ENCODE results near the gene NDUFAF8.
"Not testable (repeated sequence)": the region's sequence is repeated elsewhere in the genome, so short reads cannot be mapped to it uniquely, and the experiment has no call there.

Gene NDUFAF8

DNA sequence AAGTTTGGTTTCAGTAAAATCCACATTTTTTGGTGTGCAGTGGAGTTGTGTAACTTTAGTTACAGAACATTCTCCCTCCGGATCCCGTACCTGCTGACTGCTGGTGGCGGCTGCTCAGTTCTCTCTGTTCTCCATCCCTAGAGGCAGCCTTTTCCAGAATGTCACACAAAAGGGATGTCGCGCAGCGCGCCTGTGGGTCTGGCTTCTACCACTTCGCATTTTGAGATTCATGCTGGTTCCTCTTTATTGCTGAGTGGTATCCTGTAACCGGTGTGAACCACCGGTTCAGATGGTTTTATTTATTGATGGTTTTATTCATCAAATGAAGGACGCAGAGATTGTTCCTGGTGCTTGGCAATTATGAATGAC lies 15.4 kb upstream of the NDUFAF8 start:
- no peak for DNase-seq

DNA sequence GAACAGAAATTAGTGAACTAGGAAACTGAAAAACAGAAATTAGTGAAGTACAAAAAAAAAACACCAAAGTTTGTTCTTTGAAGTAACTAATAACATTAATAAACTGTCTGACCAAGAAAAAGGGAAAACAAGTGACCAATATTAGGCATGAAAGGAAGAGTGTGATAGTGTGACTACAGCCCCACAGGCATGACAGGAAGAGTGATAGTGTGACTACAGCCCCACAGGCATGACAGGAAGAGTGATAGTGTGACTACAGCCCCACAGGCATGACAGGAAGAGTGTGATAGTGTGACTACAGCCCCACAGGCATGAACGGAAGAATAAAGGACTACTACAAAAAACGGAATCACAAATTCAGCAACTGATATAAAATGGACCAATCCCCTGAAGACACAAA lies 11.5 kb upstream of the NDUFAF8 start:
- not testable (repeated sequence) for DNase-seq

DNA sequence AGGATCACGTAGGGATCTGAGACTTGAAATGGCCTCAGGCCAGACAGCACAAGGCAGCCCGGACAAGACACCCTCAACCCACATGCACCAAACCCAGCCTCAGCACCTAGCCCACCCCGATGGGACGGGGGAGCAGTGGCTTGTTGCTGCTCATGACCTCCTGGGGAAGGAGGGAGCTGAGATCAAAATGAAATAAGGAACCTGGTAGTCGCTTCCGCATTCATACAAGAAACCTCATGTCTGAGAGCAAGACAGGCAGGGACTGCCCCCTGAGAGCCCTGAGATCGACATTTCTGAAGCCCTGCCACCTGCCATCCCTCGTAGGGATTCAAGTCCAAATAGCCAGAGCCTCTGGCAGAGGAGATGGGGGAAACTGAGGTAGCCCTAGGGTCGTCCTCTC lies 10.7 kb upstream of the NDUFAF8 start:
- DNase-seq = no peak

DNA sequence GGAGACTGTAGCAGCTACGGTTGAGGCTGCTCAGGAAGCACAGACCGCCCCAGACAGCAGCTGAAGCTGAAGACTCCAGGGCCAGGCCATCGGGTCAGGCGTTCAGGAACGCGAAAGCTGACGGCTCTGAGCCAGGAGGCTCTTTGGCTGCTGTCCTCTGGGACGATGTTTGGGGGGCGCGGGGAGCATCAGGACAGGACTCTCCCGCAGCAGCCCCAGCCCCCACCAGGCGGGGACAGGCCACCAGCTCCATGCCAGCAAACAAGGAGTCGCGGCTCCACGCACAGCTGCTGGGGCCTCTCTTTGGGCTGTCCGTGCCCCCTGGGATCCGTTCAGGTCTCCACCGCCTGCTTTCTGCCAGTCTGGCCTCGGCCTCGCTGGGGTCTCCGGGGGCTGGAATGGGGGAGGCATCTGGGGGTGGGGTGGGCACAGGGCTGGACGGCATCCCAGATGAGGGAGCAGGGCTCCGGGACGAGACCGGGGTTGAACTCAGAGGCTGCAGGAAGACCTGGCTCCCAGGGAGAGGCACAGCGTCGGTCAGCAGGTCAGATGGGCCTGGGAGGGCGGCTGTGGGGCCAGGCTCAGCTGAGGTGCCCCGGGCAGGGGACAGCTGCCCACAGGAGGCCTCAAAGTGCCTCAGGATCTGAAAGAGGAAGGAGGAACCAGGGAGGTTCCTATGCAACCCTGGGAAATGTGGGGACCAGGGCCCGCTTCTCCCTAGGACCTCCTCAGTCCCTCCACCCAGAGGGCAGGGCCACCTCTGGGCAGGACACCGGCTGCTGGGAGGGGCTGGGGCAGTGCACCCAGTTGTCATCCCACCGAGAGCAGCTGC lies 10.1 kb upstream of the NDUFAF8 start:
- DNase-seq = no peak

DNA sequence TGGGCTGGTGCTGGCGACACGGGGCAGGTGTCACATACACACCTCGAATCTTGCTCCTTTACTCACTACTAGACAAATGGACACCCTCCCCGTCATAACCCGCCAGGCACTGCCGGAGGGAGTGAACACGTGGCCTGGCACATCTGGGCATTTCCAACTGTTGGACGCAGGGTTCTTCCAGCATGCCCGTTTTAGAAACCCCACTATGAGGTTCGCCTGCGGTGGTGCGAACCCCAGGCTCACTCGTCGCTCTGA lies 9.5 kb upstream of the NDUFAF8 start:
- no peak for DNase-seq

DNA sequence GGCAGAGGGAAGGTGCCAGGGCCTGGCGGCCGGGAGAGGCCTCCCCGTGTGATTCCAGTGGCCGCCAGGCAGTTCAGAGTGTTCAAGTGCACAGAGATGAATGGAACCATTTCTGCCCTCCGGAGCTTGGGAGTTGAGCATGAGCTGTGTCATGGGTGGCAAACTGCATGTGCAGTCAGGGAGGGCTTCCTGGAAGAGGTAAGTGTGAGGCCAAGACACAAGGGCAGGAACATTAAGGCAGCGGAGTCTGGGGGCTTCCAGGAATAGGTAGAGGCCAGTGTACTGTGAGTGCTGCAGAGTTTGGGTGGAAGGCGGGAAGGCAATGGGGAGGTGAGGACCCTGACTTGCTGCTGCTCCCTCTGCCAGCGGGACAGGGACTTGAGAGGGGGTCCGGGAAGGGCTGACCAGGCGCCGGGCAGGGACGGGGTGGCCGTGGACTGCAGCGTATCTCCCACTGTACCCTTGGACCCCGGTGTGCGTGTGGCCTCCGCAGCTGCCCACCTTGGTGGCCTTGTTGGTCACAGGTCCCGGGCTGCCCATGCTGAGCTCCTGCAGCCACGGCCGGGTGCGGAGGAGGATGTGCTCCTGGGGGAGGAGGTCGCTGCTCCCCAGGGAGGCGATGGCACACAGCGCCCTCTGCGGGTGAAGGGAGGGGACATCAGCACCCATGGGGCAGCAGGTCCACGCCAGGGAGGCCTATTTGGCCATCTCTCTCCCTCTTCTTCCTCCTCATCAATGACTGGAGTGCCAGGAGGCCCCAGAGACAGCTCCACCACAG lies 8.9 kb upstream of the NDUFAF8 start:
- peak in 1 of 2 experiments; percentile 27 for DNase-seq

DNA sequence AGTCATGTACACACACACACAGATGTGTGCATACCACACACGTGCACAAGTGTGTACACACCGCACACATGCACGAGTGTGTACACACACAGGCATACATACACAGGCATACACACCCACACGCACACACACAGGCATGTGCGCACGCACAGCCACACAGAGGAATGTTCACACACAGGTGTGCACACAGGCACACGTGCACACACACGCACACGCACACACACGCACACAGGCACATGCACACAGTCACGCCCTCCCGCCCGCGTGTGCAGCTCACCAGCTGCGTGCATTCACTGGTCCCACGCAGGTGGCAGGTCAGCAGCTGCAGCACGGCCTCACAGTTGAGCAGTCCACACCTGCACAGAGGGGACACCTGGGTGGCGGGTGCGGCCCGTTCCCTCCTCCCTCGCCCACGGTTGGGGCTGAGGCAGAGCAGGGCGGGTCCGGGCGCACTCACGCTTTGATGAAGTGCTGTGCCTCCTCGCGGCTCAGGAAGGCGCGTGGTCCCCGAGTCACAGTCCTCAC lies 7.9 kb upstream of the NDUFAF8 start:
- no peak for DNase-seq

DNA sequence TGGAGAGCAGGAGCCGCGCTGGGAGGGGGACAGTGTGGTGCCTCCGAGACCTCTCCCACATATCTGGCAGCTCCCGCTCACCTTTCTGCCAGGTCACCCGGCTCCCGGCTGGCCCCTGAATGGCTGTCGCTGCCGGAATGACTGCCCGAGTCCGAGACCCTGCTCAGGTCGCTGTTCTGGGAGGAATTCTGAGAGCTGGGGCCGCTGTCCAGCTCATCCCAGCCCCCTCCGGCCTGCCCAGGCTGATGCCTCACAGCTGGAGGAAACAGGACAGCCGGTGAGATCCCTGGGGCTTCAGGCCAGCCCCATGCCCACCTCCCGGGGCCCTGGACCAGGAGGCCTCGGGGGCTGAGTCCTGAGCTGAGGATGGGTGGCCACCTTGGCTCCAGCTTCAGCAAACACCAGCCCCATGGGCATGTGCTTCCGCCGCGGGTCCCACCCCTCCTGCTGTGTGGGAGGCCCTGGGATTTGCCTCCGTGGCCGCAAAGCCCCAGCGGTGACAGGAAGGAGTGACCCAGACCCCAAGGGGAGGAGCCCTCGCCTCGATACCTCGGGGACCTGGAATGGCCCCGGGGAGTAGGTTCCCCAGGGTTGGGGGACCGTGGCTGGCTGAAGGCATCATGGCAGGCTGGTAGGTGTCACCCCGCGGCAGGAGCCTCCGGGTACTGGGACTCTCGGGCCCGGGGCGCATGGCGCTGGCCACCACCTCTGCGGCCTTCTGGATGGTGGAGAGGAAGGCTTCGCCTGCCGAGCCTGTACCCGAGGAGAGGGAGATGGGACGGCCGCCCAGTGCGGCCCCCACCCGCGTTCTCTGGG lies 7.1 kb upstream of the NDUFAF8 start:
- DNase-seq = no peak

DNA sequence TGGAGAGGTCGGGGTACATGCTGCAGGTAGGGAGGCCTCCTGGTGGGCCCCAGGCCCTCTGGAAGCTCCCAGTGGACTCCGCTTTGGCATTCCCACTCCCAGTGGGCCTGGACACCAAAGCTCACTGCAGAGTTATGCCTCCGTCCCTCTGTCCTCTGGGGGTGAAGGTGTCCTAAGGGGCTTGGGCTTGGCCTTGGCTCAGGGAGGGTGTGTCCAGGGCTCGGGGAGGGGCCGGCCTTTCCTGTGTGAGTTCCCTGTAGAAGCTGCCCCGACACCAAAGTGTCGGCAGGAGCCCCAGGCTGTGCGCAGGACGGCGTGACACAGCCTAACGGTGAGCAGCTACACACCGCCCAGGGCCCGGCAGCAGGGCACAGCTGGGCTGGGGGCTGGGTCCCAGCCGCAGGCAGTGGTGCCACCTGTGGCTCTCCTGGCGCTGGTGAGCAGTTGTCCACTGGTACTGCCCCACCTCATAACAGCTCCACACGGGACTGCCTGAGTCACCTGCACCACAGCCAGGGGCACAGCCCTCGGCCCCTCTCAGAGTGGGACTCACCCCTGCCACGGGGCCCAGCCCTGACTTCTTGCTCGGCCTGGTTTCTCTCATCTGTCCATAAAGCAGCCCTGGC lies 6.4 kb upstream of the NDUFAF8 start:
- no peak for DNase-seq

DNA sequence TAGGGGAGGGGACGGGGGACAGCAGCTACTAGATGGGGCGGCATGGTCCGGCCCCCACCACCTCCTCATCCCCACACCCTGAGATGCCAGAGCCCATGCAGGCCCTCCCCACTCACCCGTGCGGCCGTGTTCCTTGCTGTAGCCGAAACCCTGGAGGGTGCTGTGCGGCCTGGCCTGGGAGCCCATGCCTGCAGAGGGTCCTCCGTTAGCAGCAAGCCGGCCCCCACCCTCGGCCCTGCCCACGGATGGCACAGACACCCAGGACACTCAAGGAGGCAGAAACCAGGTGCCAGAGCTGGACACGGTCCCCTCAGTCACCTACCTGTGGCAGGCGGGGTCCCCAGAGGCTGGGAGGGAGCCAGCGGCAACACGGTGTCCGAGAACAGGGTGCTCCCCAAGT lies 5.8 kb upstream of the NDUFAF8 start:
- DNase-seq = no peak

DNA sequence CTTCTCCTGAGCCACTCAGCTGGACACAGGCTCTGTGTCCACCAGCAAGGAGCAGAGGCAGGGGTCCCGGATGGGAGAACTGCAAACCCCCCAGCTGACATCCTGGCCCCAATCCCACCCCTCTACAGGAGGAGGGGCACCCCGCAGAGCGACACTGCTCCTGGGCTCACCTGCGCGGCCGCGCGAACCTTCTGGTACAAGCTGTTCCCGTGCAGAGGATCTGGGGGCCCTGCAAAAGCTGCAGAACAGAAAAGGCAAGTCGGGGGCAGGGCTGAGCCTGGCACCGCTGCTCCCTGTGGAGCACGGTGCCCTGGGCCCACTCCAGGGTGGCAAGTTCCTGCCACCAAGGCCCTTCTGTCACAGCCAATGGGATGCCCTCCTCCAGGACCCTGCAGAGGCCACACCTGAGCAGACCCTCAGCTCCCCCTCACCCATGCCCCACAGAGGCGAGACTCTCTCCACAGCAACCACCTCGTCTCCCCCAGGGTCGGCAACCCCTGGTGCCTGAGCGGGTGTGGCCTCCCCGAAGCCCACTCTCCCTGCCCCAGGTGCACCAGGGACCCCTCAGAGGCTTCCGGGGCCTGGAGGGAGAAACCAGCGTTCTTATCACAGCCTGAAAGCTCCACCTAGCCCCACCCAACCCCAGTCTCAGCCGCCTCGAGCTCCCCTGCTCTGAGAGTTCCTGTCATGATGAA lies 5.2 kb upstream of the NDUFAF8 start:
- no peak for DNase-seq

DNA sequence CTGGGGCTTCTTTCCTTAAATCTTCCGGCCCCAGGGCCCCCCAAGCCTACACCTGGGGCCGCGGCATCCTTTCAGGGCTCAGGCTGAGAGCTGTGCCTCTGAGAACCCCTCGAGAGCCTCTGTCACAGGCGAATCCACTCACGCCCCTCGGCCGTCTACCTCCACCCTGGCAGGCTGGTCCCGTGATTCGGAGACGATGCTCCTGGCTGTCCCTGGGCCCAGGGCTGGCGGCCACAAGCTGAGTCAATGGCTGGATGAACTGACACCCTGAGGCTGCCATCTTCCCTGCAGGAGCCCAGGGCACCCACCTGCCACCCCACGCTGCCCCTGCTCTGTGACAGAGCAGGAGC lies 4.6 kb upstream of the NDUFAF8 start:
- DNase-seq = no peak

DNA sequence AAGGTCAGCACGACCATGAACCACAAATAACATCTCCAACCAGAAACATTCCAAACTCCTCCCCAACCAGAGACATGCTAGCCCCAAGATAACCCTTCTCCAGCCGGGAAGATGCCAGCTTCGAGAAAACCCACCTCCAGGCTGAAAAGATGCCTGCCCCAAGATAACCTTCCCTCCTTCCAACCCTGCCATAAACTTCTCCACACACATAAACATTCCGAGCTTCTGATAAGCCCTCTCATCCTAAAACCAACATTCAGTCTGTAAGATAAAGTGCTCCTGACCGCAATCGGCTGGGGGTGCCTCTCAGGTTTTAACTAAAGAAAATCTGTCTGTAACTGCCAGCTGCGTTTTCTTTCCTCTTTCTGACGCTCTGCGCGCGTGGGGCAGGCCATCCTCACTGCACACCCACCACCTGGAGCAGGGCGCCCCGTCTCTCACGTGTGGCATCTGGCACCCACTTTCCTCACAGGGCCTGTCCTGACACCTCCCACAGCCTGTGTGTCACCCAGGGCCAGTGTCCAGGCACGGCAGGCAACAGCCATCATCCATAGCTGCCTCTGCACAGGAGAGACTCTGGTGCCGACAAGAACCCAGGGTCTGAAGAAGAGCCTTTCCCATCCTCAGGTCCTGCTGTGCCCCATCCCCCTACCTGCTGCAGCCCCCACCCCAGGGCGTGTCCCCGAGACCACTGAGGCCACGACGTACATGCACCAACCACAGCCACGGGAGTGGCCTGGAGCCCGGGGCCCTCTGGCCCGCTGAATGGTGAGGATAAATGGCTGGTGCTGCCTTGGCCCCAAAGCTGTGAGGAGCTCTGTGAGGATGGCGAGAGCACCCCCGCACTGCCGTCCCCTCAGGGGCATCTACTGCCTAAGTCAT lies 3.9 kb upstream of the NDUFAF8 start:
- DNase-seq = no peak

DNA sequence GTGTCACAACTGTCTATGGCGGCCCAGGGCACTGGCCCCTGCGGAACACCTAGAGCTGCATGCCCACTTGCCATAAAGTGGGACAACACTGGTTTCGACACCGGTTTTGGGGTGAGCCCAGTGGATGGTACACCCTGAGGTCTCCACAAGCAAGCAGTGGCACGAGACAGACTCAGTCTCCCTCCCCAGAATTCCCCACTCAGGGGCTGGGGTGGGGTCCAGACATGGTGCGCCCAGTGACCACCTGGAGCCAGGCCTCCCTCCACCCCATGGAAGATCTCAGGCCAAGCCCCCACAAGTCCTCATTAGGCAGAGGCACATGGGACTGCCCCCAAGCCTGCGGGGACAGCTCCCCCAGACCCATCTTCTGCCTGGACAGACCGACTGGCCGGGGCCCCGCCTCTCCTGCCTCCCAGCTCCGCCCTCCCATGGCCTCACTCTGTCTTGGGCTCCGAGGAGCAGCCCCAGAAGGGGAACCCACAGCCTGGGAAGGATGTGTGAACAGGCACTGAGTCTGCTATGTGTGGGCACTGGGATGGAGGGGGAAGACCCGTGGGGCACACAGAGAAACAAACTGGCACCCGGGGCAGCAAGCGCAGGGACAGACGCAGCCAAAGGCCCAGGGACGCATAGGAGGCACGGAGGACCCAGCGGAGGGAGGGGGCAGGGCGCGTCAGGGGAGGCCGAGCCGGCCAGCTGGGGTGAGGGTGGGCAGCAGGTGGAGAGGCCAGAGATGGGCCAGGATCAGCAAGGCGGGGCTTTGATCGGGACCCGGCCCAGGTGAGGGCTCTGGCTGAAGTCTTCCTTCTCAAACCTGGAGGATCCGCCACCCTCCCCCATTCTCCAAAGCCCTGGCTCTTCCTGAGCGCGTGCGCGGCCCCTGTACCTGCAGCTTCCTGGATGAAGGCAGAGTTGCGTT lies 3.0 kb upstream of the NDUFAF8 start:
- no peak for DNase-seq

DNA sequence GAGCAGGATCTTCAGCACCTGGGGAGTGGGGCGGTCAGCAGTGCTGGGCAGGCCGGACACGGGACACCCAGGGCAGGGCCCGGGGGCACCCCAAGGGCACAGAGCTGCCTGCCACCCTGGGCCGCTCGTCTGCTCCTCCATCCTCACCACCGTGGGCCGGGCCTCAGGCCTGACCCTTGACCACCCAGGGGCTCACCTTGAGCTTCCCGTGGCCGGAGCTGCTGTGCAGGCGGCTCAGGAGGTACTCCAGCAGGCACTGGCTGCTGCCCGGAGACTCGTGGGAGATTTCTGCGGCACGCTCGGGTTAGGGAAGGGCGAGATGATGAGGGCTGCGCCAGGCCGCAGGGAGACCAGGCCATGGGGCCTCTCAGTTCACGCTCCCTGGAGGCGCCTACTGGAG lies 2.3 kb upstream of the NDUFAF8 start:
- DNase-seq = no peak

DNA sequence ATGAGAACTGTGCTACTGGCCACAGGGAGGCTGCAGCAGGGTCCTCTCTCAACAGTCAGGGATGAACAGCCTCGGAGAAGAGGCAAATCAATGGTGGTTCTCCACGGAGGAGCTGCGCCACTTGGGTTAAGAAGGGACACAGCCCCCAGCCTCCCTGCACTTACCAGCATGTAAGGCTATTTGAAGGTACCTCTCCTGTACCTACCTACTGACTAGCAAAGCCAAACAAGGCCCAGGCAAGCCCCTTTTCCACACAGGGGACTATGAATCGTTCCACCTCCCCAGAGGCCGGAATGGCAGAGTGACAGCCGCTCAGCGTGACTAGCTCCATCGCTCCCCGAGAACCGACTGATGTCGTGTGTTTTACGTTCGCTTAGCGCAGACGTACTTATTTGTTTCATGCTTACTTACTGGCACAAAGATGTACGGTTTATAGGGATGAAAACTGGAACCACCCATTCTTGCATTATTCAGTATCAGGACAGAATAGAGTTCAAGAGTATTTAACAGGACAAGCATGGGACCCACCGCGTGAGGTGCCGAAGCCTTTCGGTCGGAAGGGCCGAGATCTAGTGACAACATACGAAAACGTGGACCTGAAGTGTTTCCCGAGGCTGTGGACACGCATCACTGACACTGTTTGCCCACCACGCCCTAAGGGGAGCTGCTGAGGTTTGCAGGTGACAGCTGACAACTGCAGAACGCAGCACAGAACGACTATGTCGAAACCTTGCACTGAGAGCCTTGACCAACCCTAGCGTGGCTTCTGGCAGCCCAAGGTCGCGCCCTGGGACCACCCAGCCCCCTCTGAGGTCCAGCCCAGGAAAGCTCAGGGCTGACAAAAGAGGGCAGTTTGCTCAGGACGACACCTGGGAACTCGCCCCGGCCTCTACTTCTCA lies 1.3 kb upstream of the NDUFAF8 start:
- no peak for DNase-seq

DNA sequence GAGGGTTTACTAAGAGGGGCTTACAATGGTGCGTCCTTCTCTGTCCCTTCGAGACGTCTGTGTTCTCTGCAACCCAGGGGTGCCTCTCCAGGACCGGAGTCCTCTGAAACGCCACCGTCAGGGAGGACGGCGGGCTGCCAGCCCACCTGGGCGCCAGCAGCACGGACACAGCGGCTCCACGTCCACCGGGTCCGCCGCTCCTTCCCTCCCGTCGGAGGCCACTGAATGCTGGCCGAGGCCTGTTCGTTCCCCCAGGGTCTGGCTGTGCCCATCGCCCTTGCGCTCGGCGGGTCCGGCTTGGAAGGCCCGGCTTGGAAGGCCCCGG lies 666 bp upstream of the NDUFAF8 start:
- DNase-seq = no peak

DNA sequence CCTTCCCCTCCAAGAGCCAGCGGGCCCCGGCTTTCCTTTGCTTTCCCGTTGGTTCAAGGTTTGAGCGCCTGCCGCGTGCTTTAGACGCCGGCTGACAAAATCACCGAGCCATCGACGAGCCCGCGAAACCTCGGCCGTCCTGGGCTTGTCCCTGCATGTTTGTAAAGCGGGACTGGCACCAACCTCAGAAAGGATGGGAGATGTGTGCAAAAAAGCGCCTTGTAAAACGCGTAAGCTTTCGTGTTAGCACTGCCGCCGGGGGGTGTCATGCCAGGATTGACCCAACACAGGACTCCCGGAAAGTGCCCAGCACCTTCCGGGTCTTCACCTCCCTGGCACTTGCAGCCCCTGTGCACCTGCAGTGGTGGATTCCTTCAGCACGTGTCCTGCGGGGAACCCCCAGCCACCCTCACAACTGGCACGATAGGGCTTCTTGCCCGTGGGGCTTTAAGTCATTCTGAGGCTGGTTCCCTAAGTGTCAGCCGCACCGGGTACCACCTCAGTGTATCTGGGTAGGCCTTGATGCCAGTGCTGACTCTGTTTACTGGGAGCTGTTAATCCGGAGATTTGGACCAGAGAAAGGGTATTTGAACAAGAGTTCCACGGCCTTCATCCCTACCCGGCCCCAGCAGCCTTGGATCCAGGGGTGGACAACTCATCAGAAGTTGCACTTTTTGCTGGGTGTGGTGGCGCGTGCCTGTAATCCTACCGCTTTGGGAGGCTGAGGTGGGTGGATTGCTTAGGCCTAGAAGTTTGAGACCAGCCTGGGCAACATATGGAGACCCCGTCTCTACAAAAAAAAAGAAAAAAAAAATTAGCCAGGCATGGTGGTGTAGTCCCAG lies 817 bp downstream of the NDUFAF8 start:
- DNase-seq = peak; percentile 55 to 63

DNA sequence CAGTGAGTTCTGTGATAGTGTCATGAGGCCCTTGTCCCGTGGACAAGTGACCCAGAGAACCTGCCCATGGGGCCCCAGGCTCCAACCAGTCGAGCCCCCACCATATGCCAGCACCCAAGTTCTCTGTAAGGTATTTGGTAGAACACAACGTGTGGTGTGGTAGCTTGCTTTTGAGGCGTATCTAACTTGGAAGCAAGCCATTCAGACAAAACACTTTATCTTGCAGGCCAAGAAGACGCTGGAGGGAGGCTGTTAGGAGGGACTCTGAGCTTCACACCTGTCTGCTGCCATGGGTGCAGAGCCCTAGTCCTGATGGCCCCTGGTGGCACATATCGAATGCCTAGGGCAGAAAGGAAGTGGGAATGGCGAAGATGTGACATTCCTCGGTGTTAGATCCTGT lies 1.6 kb downstream of the NDUFAF8 start:
- DNase-seq = no peak
